ENCODE data around the gene CASZ1. TPM values are rescaled to one million over a fixed set of nuclear protein-coding genes. Genes with fewer than 3 reads are reported as not detected.

CASZ1 gene
- total RNA-seq, 4 donors from 2014 or later, result 22.1 to 47.4 (median 28.0) TPM

GRCh38 chr1:10717296-10718082 is 79.0 kb downstream of the CASZ1 start:
- no peak for TF ChIP-seq EP300 (IDR thresholded peaks at IDR 0.05)
- TF ChIP-seq POLR2A (IDR thresholded peaks at IDR 0.05), result no peak
- no peak for TF ChIP-seq CTCF (IDR thresholded peaks at IDR 0.05)
- no peak for TF ChIP-seq POLR2AphosphoS5 (IDR thresholded peaks at IDR 0.05)
- H3K9me3 ChIP-seq, result no peaks in the 10 kb centered on the region
- ATAC-seq, result no peak
- H3K4me3 ChIP-seq, result no peak overlapping the region
- no peak overlapping the region for H3K27ac ChIP-seq
- peaks cover 0 to 39% (median 0%) of the 10 kb centered on the region in 3 donors for H3K4me1 ChIP-seq
- H3K36me3 ChIP-seq, result no peaks in the 10 kb centered on the region
- peaks cover 2% of the 10 kb centered on the region for H3K27me3 ChIP-seq
- 19 to 20% methylated on average over 2 to 11 of the region's 22 CpGs for WGBS, 2 donors (ENCODE audit: low coverage in 1 of 2)

- H3K36me3 ChIP-seq, result no peaks in the 10 kb centered on the region
- no peaks in the 10 kb centered on the region for H3K9me3 ChIP-seq
- H3K27me3 ChIP-seq, result peaks cover 2% of the 10 kb centered on the region
- H3K4me1 ChIP-seq, result peaks cover 0 to 39% (median 0%) of the 10 kb centered on the region in 3 donors
- 28 to 43% methylated on average over 4 to 5 of the region's 10 CpGs for WGBS, 2 donors (ENCODE audit: low coverage in 1 of 2)
- TF ChIP-seq POLR2AphosphoS5 (IDR thresholded peaks at IDR 0.05), result no peak
- no peak for TF ChIP-seq POLR2A (IDR thresholded peaks at IDR 0.05)
- TF ChIP-seq CTCF (IDR thresholded peaks at IDR 0.05), result no peak
- TF ChIP-seq EP300 (IDR thresholded peaks at IDR 0.05), result no peak
- no peak overlapping the region for H3K27ac ChIP-seq
- no peak for ATAC-seq
- H3K4me3 ChIP-seq, result no peak overlapping the region
Observed at GRCh38 chr1:10716840-10717239, 79.6 kb downstream of the CASZ1 start.

GRCh38 chr1:10714337-10715114 is 81.9 kb downstream of the CASZ1 start:
- peak; percentile 67 for ATAC-seq
- Histone ChIP-seq H3K27me3 (peaks cover 2% of the 10 kb centered on the region), H3K27ac (peak overlapping the region in 3 of 4 donors; percentile 23 to 69 (median 53)), H3K4me3 (no peak overlapping the region), H3K4me1 (peaks cover 0 to 39% (median 0%) of the 10 kb centered on the region in 3 donors), H3K9me3 (no peaks in the 10 kb centered on the region), H3K36me3 (no peaks in the 10 kb centered on the region)
- no peak for TF ChIP-seq EP300 (IDR thresholded peaks at IDR 0.05)
- TF ChIP-seq POLR2A (IDR thresholded peaks at IDR 0.05), result no peak
- no peak for TF ChIP-seq POLR2AphosphoS5 (IDR thresholded peaks at IDR 0.05)
- TF ChIP-seq CTCF (IDR thresholded peaks at IDR 0.05), result no peak
- WGBS, 2 donors (ENCODE audit: low coverage in 1 of 2), result 47 to 48% methylated on average over 13 to 20 of the region's 22 CpGs

GRCh38 chr1:10713614-10714013 is 82.8 kb downstream of the CASZ1 start:
- no peak for ATAC-seq
- H3K9me3 ChIP-seq, result no peaks in the 10 kb centered on the region
- H3K27me3 ChIP-seq, result peaks cover 2% of the 10 kb centered on the region
- H3K4me3 ChIP-seq, result no peak overlapping the region
- TF ChIP-seq CTCF (IDR thresholded peaks at IDR 0.05) (no peak), POLR2A (IDR thresholded peaks at IDR 0.05) (no peak), POLR2AphosphoS5 (IDR thresholded peaks at IDR 0.05) (no peak), EP300 (IDR thresholded peaks at IDR 0.05) (no peak)
- peak overlapping the region in 2 of 4 donors; percentile 23 to 69 for H3K27ac ChIP-seq
- no peaks in the 10 kb centered on the region for H3K36me3 ChIP-seq
- peaks cover 0 to 39% (median 0%) of the 10 kb centered on the region in 3 donors for H3K4me1 ChIP-seq
- WGBS, 2 donors (ENCODE audit: low coverage in 1 of 2), result 67% methylated on average over 1 of the region's 7 CpGs; no CpG with 5 or more reads in 1 of the 2 donors
